Dendritic cell treated with granulocyte-macrophage colony-stimulating factor and Interleukin-4, amounts not matched to agents 40 ng/mL and 50 ng/mL, for 4 days (primary cell): ENCODE data around the gene KYAT1.

ENCODE experiments used
- H3K27ac Mint-ChIP-seq: one replicate; pipeline ENCODE4 v1.8.0; 2022; ENCODE audit warnings: mild to moderate bottlenecking, mixed read lengths
- H3K27me3 Mint-ChIP-seq: one replicate; pipeline ENCODE4 v1.8.0; 2022; ENCODE audit warnings: mild to moderate bottlenecking, mixed read lengths
- H3K36me3 Mint-ChIP-seq: one replicate; pipeline ENCODE4 v1.8.0; 2022; ENCODE audit warnings: low read depth, mixed read lengths
- H3K4me1 Mint-ChIP-seq: one replicate; pipeline ENCODE4 v1.8.0; 2022; ENCODE audit warnings: low read depth, mixed read lengths
- H3K4me3 Mint-ChIP-seq: one replicate; pipeline ENCODE4 v1.8.0; 2022; ENCODE audit warnings: mild to moderate bottlenecking, moderate library complexity, mixed read lengths
- H3K9me3 Mint-ChIP-seq: one replicate; pipeline ENCODE4 v1.8.0; 2022; ENCODE audit warnings: mixed read lengths
- intact Hi-C: fragments of 100-400 bp; cut with micrococcal nuclease; formaldehyde crosslinking; loops from one replicate; pipeline ENCODE4 v1.15.0; 2022

KYAT1 gene

DNA sequence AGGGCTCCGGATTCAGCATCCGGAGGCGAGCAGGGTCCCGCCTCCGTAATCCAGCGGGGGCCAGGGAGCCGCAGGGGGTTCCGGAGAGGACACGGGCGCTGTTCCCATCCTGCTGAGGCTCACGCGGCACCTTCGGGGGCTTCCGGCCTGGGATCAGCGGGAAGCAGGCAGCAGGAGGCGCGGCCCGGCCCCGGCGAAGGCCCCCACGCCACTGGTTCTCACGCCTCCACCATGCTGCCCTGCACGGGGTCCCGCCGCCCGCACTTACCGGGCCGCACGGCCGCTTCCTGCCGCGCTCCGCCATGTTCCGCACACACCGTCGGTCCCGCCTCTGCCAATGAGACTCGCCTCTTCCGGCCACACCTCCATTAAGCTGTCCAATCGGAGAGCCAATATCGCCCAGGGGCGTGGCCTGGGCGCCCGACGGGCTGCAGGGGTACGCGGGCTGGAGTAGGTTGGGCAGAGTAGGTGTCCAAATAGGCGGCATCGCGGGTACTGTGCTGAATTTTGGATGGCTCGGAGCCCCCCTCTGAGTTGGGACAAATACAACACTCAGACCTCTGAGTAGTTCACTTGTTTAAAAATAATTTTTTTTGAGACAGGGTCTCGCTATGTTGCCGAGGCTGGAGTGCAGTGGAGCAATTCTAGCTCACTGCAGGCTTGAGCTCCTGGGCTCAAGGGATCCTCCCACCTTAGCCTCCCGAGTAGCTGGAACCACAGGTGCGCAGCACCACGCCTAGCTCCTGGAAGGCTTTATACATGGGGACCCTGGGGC, 52.1 kb downstream of the KYAT1 start, which contains the start of gene SPOUT1:
SPOUT1 (minus strand) TSS at position 318 of the 775 bp plus-strand sequence; CDS start at position 304, 14 bp downstream.
- intact Hi-C loops = no loop called here
- peaks cover 49% of the 10 kb centered on the region for H3K36me3 Mint-ChIP-seq
- H3K27ac Mint-ChIP-seq = peak within 1 kb of the TSS; percentile 85
- H3K9me3 Mint-ChIP-seq = no peaks in the 10 kb centered on the region
- peak within 1 kb of the TSS; percentile 85 for H3K4me3 Mint-ChIP-seq
- peaks cover 12% of the 10 kb centered on the region for H3K4me1 Mint-ChIP-seq
- no peaks in the 10 kb centered on the region for H3K27me3 Mint-ChIP-seq

DNA sequence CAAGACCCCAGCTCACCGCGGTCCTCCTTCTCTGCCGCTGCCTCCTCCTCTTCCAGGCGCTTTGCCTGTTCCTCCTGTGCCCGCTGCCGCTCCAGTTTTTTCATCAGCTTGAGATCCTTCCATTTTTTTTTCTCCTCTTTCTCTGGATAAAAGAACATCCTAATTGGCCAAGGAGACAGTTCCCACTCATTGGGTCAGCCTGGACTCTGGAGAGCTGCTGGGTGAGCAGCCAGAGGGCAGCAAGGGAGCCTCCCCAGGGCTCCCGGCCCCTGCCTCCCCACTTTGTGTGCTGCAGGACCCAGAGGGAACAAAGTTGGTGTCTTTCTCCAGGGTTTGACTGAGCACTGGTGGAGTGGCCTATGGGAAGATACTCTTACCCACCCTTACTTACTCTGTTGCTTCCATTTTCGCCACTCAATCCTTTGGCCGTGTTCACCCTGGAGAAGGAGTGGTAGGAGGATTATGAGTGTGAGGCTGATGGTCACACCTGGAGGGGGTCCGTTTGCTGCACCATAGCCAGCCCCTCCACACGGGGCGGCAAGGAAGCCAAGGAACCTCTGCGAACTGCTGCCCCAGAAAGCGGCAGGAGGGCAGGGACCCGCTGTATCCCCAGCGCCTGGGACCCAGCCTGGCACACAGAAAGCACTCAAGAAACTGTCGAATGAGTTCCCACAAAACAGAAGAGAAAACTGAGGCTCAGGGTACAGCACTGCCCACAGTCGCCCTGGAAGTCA, 52.9 kb downstream of the KYAT1 start:
- peaks cover 57% of the 10 kb centered on the region for H3K36me3 Mint-ChIP-seq
- peaks cover 12% of the 10 kb centered on the region for H3K4me1 Mint-ChIP-seq
- no peaks in the 10 kb centered on the region for H3K9me3 Mint-ChIP-seq
- peak overlapping the region; percentile 85 for H3K27ac Mint-ChIP-seq
- peak overlapping the region; percentile 85 for H3K4me3 Mint-ChIP-seq
- H3K27me3 Mint-ChIP-seq = no peaks in the 10 kb centered on the region
- intact Hi-C loops = no loop called here

DNA sequence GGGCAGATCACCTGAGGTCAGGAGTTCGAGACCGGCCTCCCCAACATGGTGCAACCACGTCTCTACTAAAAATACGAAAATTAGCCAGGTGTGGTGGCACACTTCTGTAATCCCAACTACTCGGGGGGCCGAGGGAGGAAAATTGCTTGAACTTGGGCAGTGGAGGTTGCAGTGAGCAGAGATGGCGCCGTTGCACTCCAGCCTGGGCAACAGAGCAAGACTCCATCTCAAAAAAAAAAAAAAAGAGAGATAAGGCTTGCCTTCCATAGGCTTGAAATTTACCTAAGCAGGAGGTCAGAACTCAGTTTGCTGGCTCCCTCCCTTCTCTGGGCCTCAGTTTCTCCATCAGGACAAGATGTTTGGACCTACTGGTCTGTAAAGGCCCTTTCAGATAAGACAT, 53.5 kb downstream of the KYAT1 start:
- no peak overlapping the region for H3K27ac Mint-ChIP-seq
- no peaks in the 10 kb centered on the region for H3K27me3 Mint-ChIP-seq
- H3K36me3 Mint-ChIP-seq = peaks cover 63% of the 10 kb centered on the region
- H3K4me1 Mint-ChIP-seq = peaks cover 12% of the 10 kb centered on the region
- intact Hi-C loops = no loop called here
- peak overlapping the region; percentile 85 for H3K4me3 Mint-ChIP-seq
- no peaks in the 10 kb centered on the region for H3K9me3 Mint-ChIP-seq

DNA sequence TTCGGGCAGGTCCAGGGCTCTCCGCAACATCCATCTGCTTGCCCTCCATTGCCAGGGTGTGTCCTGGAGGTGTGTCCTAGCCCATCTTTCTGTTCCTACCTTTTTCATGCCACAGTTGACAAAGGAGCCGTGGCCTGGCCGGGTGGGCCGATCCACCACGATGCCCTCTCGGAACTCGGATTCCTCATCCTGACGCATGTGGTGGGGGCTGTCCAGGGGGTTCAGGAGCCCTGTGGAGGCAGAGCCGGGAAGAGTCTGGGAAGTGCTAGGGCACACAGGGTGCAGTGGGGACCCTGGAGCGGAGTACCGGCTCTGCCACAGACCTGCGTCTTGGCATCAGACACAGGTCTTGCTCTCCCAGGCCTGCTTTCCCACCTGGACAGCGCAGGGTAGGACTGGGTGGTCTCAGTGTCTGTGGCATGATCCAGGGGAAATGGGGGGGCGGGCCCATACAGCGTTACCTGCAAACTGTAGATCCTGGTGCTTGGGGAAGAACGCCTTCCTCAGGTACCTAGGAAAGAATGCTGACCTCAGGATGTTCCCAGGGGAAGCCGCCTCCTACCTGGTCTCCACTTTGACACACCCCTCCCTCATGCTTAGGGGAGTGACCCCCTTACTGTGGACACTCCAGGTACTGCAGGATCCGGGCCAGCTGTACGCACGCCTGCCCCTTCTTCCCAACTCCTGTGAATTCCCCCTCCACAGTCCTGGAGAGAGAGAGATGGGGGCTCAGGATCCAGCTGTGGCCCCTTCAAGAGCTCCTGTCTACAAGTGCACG, 55.6 kb downstream of the KYAT1 start:
- no peaks in the 10 kb centered on the region for H3K9me3 Mint-ChIP-seq
- intact Hi-C loops = no loop called here
- no peak overlapping the region for H3K27ac Mint-ChIP-seq
- no peak overlapping the region for H3K4me3 Mint-ChIP-seq
- H3K27me3 Mint-ChIP-seq = no peaks in the 10 kb centered on the region
- H3K36me3 Mint-ChIP-seq = peaks cover 85% of the 10 kb centered on the region
- peaks cover 16% of the 10 kb centered on the region for H3K4me1 Mint-ChIP-seq

DNA sequence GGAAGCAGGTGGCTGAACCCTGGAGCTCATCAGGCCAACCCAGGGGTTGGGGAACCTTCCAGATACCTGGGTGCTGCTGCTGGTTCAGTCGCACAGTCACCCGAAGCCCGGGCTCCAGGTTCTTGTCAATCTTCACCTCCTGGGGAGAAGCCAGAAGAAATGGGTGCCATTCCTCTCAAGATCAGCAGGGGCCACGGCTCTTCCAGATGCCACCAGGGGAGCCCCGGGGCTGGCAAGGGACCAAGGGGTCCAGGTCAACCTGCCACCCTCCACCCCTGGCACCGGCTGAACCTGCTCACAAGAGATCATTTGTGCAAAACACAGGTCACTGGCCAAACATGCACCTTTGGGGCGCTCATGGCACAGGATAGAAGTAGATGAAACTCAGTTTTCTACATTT, 56.8 kb downstream of the KYAT1 start:
- peaks cover 28% of the 10 kb centered on the region for H3K4me1 Mint-ChIP-seq
- H3K27me3 Mint-ChIP-seq = no peaks in the 10 kb centered on the region
- no peak overlapping the region for H3K27ac Mint-ChIP-seq
- no peak overlapping the region for H3K4me3 Mint-ChIP-seq
- H3K36me3 Mint-ChIP-seq = peaks cover 90% of the 10 kb centered on the region
- intact Hi-C loops = no loop called here
- no peaks in the 10 kb centered on the region for H3K9me3 Mint-ChIP-seq

DNA sequence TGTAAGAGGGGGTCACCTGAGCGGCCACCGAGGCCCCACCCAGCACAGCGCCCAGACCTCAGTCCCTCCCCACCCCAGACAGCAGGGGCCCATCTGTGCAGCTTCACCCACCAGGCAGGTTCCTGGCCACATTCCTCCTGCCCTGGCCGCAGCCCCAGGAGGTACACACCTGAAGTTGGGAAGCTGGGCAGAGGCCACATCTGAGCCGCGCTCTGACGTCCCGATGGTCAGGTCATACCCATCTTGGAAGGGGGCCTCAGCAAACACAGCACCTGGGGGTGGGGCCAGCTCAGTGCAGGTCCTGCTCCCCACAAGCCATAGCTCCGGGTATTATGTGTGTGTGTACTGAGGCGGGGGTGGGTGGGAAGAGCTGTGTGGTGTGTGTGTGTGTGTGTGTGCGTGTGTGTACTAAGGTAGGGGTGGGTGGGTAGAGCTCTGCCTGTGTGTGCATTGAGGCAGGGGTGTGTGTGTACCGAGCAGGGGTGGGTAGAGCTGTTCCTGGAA, 57.8 kb downstream of the KYAT1 start:
- no peak overlapping the region for H3K27ac Mint-ChIP-seq
- H3K9me3 Mint-ChIP-seq = no peaks in the 10 kb centered on the region
- peaks cover 35% of the 10 kb centered on the region for H3K4me1 Mint-ChIP-seq
- intact Hi-C loops = no loop called here
- no peak overlapping the region for H3K4me3 Mint-ChIP-seq
- H3K27me3 Mint-ChIP-seq = peaks cover 3% of the 10 kb centered on the region
- H3K36me3 Mint-ChIP-seq = peaks cover 84% of the 10 kb centered on the region

DNA sequence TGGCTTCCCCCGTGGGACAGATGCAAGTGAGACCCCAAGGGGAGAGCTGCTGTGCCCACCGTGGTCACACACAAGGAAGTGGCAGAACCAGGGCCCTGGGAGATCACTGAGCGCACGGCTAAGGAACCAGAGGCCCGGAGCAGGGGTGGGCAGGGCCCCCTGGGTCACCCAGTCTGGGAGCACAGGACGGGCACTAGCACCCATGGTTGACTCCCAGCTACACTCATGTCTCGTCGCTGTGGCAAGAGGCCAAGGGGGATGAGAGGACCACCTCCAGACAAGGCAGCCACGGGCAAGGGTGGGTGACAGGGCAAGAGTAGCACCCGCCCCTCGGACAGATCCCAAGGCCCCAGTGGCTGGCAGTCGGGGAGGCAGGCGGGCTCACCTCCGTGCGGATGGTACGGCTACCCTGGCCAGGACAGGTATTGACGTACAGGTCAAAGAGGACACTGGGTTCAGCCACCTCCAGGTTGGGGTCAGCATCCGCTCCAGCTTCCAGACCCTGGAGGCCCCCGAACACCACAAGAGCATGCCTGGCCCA, 58.3 kb downstream of the KYAT1 start:
- H3K27me3 Mint-ChIP-seq = peaks cover 3% of the 10 kb centered on the region
- H3K4me1 Mint-ChIP-seq = peaks cover 29% of the 10 kb centered on the region
- intact Hi-C loops = no loop called here
- H3K36me3 Mint-ChIP-seq = peaks cover 78% of the 10 kb centered on the region
- no peaks in the 10 kb centered on the region for H3K9me3 Mint-ChIP-seq
- no peak overlapping the region for H3K4me3 Mint-ChIP-seq
- no peak overlapping the region for H3K27ac Mint-ChIP-seq

DNA sequence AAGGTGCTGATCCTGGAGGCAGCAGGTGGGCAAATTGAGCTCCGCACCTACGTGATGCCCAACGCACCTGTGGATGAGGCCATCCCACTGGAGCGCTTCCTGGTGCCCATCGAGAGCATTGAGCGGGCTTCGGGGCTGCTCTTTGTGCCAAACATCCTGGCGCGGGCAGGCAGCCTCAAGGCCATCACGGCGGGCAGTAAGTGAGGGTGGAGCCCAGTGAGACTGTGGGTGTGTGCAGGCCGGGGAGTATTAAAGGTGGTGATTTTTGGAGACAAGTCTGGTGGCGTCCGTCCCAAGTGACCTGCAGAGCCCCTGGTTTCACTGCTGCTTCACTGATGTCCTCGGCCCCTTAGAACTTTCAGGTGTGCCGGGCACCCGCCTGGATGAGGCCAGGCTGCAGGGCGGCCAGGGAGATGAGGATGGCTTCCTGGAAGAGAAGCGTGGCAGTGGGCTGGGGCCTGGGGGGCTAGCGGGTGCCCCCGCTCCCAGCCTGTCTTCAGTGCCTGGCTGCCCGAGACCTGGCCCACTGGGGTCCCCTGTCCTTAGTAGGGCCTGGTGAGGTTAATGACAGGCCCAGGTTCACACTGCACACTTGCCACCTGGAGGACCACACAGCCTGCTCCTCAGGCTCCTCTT, 59.2 kb downstream of the KYAT1 start:
- peaks cover 26% of the 10 kb centered on the region for H3K4me1 Mint-ChIP-seq
- peaks cover 69% of the 10 kb centered on the region for H3K36me3 Mint-ChIP-seq
- intact Hi-C loops = no loop called here
- H3K4me3 Mint-ChIP-seq = no peak overlapping the region
- peaks cover 3% of the 10 kb centered on the region for H3K27me3 Mint-ChIP-seq
- no peaks in the 10 kb centered on the region for H3K9me3 Mint-ChIP-seq
- H3K27ac Mint-ChIP-seq = no peak overlapping the region

DNA sequence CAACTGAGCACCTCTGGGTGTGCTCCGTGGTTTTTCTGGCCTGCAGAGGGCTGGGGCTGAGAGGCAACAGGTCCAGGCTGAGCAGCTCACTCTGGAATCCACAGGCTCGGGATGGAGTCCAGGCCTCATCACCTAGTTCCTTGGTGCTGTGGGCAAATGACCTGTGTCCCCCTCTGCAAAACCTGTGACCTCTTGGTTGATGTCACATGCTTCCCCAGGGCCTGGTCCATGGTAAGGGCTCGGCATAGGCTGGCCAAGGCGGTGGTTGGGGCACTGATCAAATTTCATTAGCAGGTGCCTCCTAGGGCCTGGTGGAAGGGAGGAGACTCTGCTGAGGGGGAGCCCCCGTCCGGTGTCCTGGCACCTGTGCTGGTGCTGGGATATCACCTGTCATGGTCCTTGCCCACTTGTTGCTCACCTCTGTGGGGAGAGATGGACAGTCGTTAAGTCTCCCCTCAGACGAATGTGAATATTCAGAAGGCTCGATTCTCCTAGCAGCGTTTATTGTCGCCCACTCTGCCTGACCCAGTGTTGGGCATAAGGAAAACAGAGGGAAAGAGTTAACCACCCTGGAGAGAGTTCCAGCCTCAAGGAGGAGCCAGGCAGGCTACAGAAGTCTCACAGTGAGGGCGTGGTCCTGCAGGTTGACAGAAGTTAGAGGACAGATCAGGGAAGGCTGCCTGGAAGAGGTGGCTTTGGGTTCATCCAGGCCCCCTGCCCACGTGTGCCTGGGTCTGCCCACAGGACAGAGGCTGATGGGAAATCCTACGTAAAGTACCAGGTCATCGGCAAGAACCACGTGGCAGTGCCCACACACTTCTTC, 60.0 kb downstream of the KYAT1 start:
- Mint-ChIP-seq H3K27me3 (peaks cover 3% of the 10 kb centered on the region), H3K27ac (no peak overlapping the region), H3K9me3 (no peaks in the 10 kb centered on the region), H3K36me3 (peaks cover 62% of the 10 kb centered on the region), H3K4me3 (no peak overlapping the region), H3K4me1 (peaks cover 26% of the 10 kb centered on the region)
- intact Hi-C loops = no loop called here

DNA sequence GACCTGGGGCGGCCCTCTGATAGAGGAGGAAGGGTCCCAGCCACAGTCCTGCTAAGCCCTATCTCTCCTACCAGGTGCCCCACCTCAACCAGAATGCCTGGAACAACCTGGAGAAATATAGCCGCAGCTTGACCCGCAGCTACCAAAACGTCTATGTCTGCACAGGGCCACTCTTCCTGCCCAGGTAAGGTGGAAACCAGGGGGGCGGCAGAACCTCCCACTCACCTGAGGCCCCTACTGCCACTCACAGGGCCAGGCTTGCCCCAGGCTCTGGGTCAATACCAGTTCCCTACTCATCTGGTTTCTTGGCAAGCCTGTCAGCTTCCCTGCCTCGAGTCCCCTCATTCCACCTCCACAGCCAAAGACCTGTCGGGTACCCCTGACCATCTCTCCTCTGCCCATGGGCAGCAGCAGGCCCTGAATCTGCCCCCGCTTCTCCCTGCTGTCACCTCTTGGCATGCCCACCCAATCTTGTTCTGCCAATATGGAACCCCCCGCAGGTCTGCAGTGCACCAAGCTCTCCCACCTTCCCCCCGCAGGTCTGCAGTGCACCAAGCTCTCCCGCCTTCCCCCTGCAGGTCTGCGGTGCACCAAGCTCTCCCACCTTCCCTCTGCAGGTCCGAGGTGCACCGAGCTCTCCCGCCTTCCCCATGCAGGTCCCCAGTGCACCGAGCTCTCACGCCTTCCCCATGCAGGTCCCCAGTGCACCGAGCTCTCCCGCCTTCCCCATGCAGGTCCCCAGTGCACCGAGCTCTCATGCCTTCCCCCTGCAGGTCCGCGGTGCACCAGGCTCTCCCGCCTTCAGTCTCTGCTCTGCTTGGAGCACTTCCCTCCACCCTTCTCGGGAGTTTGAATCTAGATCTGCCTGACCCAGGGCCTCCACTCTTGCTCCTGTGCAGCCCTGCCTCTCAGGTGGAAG, 60.8 kb downstream of the KYAT1 start:
- intact Hi-C loops = no loop called here
- H3K4me1 Mint-ChIP-seq = peaks cover 26% of the 10 kb centered on the region
- peaks cover 3% of the 10 kb centered on the region for H3K27me3 Mint-ChIP-seq
- no peaks in the 10 kb centered on the region for H3K9me3 Mint-ChIP-seq
- H3K4me3 Mint-ChIP-seq = no peak overlapping the region
- H3K36me3 Mint-ChIP-seq = peaks cover 53% of the 10 kb centered on the region
- H3K27ac Mint-ChIP-seq = no peak overlapping the region

DNA sequence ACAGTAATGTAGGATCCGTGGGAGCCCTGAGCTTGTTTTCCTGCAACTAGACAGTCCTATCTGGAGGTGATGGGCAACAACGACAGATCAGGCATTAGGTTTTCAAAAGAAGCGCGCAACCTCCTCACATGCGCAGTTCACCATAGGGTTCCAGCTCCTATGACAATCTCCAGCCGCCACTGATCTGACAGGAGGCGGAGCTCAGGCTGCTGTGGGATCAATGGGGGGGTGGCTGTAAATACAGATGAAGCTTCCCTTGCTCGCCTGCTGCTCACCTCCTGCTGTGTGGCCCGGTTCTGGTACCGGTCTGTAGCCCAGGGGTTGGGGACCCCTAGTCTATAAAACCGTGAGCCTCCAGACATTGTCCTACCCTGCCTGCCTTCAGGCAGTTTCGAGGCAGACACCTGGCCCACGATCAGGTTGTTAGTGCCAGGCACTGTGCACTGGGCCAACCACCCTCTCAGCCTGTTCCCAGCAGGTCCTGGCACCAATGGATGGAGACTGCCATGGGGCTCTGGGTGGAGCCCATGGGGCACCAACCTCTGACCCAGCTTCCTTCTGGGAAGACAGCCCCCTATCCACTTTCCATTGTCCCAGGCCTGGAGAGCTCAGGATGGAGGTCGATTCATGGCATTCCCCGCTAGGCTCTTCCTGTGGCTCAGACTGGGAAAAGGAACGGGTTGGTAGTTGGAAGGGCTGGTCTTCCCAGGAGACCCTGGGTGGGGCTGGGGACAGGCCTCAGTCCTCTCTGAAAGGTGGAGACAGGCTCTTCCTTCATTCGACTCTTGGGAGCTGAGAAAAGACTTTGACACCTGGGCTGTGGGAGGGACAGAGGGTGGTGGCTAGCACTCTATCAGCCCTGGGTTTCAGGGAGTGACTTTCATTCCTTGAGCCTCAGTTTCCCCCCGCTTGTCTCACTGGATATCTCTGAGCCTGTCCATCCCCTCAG, 61.8 kb downstream of the KYAT1 start:
- intact Hi-C loops = no loop called here
- peaks cover 44% of the 10 kb centered on the region for H3K36me3 Mint-ChIP-seq
- peaks cover 6% of the 10 kb centered on the region for H3K27me3 Mint-ChIP-seq
- no peak overlapping the region for H3K27ac Mint-ChIP-seq
- no peaks in the 10 kb centered on the region for H3K9me3 Mint-ChIP-seq
- H3K4me1 Mint-ChIP-seq = peaks cover 26% of the 10 kb centered on the region
- H3K4me3 Mint-ChIP-seq = no peak overlapping the region
